HCT116 (cell line): ENCODE data around the gene ASS1. TPM values are rescaled to one million over a fixed set of nuclear protein-coding genes. Genes with fewer than 3 reads are reported as not detected.

Source experiments
- ATAC-seq: fragments of 200-7000 bp; cut with Tn5 transposase; 2 replicates; pipeline ENCODE4 v1.9.1; 2020; ENCODE audit warnings: mild to moderate bottlenecking, moderate library complexity
- BruUV-seq: library from RNA; stranded (reverse); fragments of 400-500 nt; replicated peaks from 2 replicates; lab custom pipeline; 2021; lab: Mats Ljungman, UMichigan
- CTCF ChIA-PET: fragments of 300-600 bp; sonication (Branson Sonifier 250); formaldehyde crosslinking; loops from one replicate; lab custom pipeline; 2021; ENCODE audit warnings: antibody characterized with exemption; lab: Charles Lee
- POLR2A ChIA-PET: fragments of 300-600, 350-600 bp; sonication (Branson Sonifier 250); formaldehyde crosslinking; loops from one replicate; lab custom pipeline; 2021; ENCODE audit warnings: antibody characterized with exemption; lab: Charles Lee
- RAD21 ChIA-PET, 2 experiments: fragments of 300-600 bp; sonication (Branson Sonifier 250); formaldehyde crosslinking; loops; one replicate each; lab custom pipeline; 2023; ENCODE audit warnings: low total read pairs in 2 of 2; ENCODE audit not compliant: uncharacterized antibody in 2 of 2, unreplicated experiment in 2 of 2, low non-redundant PET in 1 of 2; lab: Charles Lee
- DNase-seq: peaks from one replicate; pipeline ENCODE4 v3.0.0-alpha.2; 2010; ENCODE audit warnings: low read depth, low spot score
- H2AFZ ChIP-seq: fragments of 200-600 bp; shearing (Covaris generic), sonication (generic); 2 replicates; pipeline ENCODE4 v1.6.1; 2017; ENCODE audit warnings: low read depth, mixed run types, mixed read lengths, antibody characterized with exemption, low read length; ENCODE audit not compliant: poor library complexity, severe bottlenecking
- H3K27ac ChIP-seq: 2 replicates; pipeline ENCODE4 v1.5.1; 2012; ENCODE audit warnings: low read depth, low read length
- H3K27me3 ChIP-seq: fragments of 200-600 bp; sonication (generic); 2 replicates; pipeline ENCODE4 v1.6.1; 2016; ENCODE audit warnings: mixed run types, low read length, mixed read lengths; ENCODE audit not compliant: insufficient read depth
- H3K36me3 ChIP-seq, 2 experiments: fragments of 200-500 bp in 1 of 2; fragments of 200-600 bp in 1 of 2; sonication (Bioruptor generic) in 1 of 2; sonication (generic) in 1 of 2; 2 replicates each; pipeline versions ENCODE4 v1.5.1 to v1.6.1; 2014 to 2016; ENCODE audit warnings: low read length in 2 of 2, inconsistent platforms in 1 of 2, mixed read lengths in 1 of 2, mixed run types in 1 of 2; ENCODE audit not compliant: insufficient read depth in 2 of 2, control insufficient read depth in 1 of 2
- H3K4me1 ChIP-seq, 2 experiments: fragments of 200-600 bp in 1 of 2; sonication (generic) in 1 of 2; 2 replicates each; pipeline versions ENCODE4 v1.5.1 to v1.6.1; 2012 to 2017; ENCODE audit warnings: low read length in 2 of 2, inconsistent platforms in 1 of 2, mild to moderate bottlenecking in 1 of 2, mixed read lengths in 1 of 2, mixed run types in 1 of 2, moderate library complexity in 1 of 2; ENCODE audit not compliant: insufficient read depth in 2 of 2, control insufficient read depth in 1 of 2
- H3K4me2 ChIP-seq: fragments of 200-600 bp; sonication (generic); 2 replicates; pipeline ENCODE4 v1.6.1; 2017; ENCODE audit warnings: mixed run types, low read length, mixed read lengths
- H3K4me3 ChIP-seq, 2 experiments: fragments of 200-600 bp in 1 of 2; sonication (generic) in 1 of 2; replicated peaks in 1 of 2; 2 replicates each; pipeline ENCODE4 v1.5.1; 2011 to 2016; ENCODE audit warnings: low read length in 2 of 2, control low read depth in 1 of 2, low read depth in 1 of 2, mild to moderate bottlenecking in 1 of 2, mixed read lengths in 1 of 2, mixed run types in 1 of 2
- H3K79me2 ChIP-seq: fragments of 200-600 bp; sonication (generic); 2 replicates; pipeline ENCODE4 v1.6.1; 2017; ENCODE audit warnings: mild to moderate bottlenecking, mixed run types, low read length, moderate library complexity, mixed read lengths; ENCODE audit not compliant: insufficient read depth
- H3K9ac ChIP-seq: fragments of 200-600 bp; sonication (generic); 2 replicates; pipeline ENCODE4 v1.6.1; 2016; ENCODE audit warnings: low read length, mixed read lengths
- H3K9me2 ChIP-seq: fragments of 200-600 bp; sonication (generic), shearing (Covaris generic); 2 replicates; pipeline ENCODE4 v1.6.1; 2017; ENCODE audit warnings: mixed run types, mild to moderate bottlenecking, moderate library complexity; ENCODE audit not compliant: insufficient read depth
- H3K9me3 ChIP-seq, 2 experiments: fragments of 200-500 bp in 1 of 2; fragments of 200-600 bp in 1 of 2; sonication (Bioruptor generic) in 1 of 2; sonication (generic) in 1 of 2; 2 replicates each; pipeline ENCODE4 v1.6.1; 2014 to 2017; ENCODE audit warnings: low read length in 2 of 2, mixed read lengths in 2 of 2, inconsistent platforms in 1 of 2, low read depth in 1 of 2, mild to moderate bottlenecking in 1 of 2, mixed run types in 1 of 2, moderate library complexity in 1 of 2; ENCODE audit not compliant: control insufficient read depth in 1 of 2, insufficient read depth in 1 of 2
- H4K20me1 ChIP-seq: fragments of 200-600 bp; sonication (generic), shearing (Covaris generic); 2 replicates; pipeline ENCODE4 v1.6.1; 2017; ENCODE audit warnings: mixed run types, mild to moderate bottlenecking, moderate library complexity; ENCODE audit not compliant: insufficient read depth
- CBX3 ChIP-seq: IDR thresholded peaks from 2 replicates; pipeline ENCODE4 v1.6.1; 2012; ENCODE audit warnings: low read depth
- CEBPB ChIP-seq: IDR thresholded peaks from 2 replicates; pipeline ENCODE4 v1.6.1; 2012; ENCODE audit warnings: low read depth
- EGR1 ChIP-seq: IDR thresholded peaks from 2 replicates; pipeline ENCODE4 v1.6.1; 2012; ENCODE audit warnings: low read depth
- ELF1 ChIP-seq: IDR thresholded peaks from 2 replicates; pipeline ENCODE4 v1.6.1; 2012; ENCODE audit warnings: low read depth, borderline replicate concordance
- EZH2 ChIP-seq: fragments of 200-600 bp; sonication (generic); IDR thresholded peaks from 2 replicates; pipeline ENCODE4 v1.6.1; 2017; ENCODE audit warnings: antibody characterized with exemption, mixed run types
- FOSL1 ChIP-seq: IDR thresholded peaks from 2 replicates; pipeline ENCODE4 v1.6.1; 2012; ENCODE audit warnings: low read depth
- JUND ChIP-seq: IDR thresholded peaks from 2 replicates; pipeline ENCODE4 v1.6.1; 2012
- POLR2A ChIP-seq: IDR thresholded peaks from 2 replicates; pipeline ENCODE4 v1.7.0; 2011; ENCODE audit warnings: borderline replicate concordance; ENCODE audit not compliant: insufficient read depth, insufficient read length; ENCODE audit errors: extremely low read depth
- POLR2AphosphoS5 ChIP-seq: IDR thresholded peaks from 2 replicates; pipeline ENCODE4 v1.6.1; 2011; ENCODE audit warnings: mild to moderate bottlenecking, low read depth, low read length, moderate library complexity
- RAD21 ChIP-seq: IDR thresholded peaks from 2 replicates; pipeline ENCODE4 v1.6.1; 2012; ENCODE audit warnings: low read depth, mild to moderate bottlenecking
- SIN3A ChIP-seq: IDR thresholded peaks from 2 replicates; pipeline ENCODE4 v1.6.1; 2012; ENCODE audit warnings: low read depth
- SP1 ChIP-seq: IDR thresholded peaks from 2 replicates; pipeline ENCODE4 v1.6.1; 2012; ENCODE audit warnings: low read depth
- SRF ChIP-seq: IDR thresholded peaks from 2 replicates; pipeline ENCODE4 v1.6.1; 2012; ENCODE audit warnings: low read depth
- TCF7L2 ChIP-seq: IDR thresholded peaks from 2 replicates; pipeline ENCODE4 v1.7.0; 2011; ENCODE audit warnings: borderline replicate concordance, inconsistent platforms; ENCODE audit not compliant: insufficient read depth, insufficient read length; ENCODE audit errors: extremely low read depth
- YY1 ChIP-seq: IDR thresholded peaks from 2 replicates; pipeline ENCODE4 v1.6.1; 2011; ENCODE audit warnings: low read length, low read depth, moderate library complexity, mild to moderate bottlenecking; ENCODE audit not compliant: insufficient replicate concordance; ENCODE audit errors: extremely low read depth
- ZFX ChIP-seq: fragments of 450-650 bp; IDR thresholded peaks from 2 replicates; pipeline ENCODE4 v1.6.1; 2017
- ZNF274 ChIP-seq: fragments of 200-500 bp; sonication (Bioruptor generic); IDR thresholded peaks from 2 replicates; pipeline ENCODE4 v1.6.1; 2014; ENCODE audit warnings: mild to moderate bottlenecking, low read depth, low read length, inconsistent platforms
- intact Hi-C: fragments of 100-400 bp; cut with micrococcal nuclease; formaldehyde crosslinking; loops from 2 replicates; pipeline ENCODE4 v1.10.0; 2022
- total RNA-seq: library from RNA; stranded (reverse); gene quantifications from one replicate; pipeline ENCODE4 v1.2.1, GENCODE V29; 2021; ENCODE audit not compliant: unreplicated experiment
- TF ChIP-seq, protein P1 (sequence below): IDR thresholded peaks from 2 replicates; pipeline ENCODE4 v1.6.1; 2012
- TF ChIP-seq, protein P2 (sequence below), 3 experiments: fragments of 200-600 bp in 1 of 3; sonication (generic) in 1 of 3; IDR thresholded peaks in 2 of 3; conservative IDR thresholded peaks in 1 of 3; 2 replicates each; pipeline ENCODE4 v1.5.1; 2012 to 2017; ENCODE audit warnings: low read depth in 2 of 3, low read length in 2 of 3, antibody characterized with exemption in 1 of 3, borderline replicate concordance in 1 of 3, control low read depth in 1 of 3, mild to moderate bottlenecking in 1 of 3, mixed read lengths in 1 of 3, mixed run types in 1 of 3, moderate library complexity in 1 of 3; ENCODE audit not compliant: insufficient read depth in 1 of 3
- TF ChIP-seq, protein P3 (sequence below): IDR thresholded peaks from 2 replicates; pipeline ENCODE4 v1.6.1; 2012

Gene ASS1
- total RNA-seq, 1 experiment from 2014 or later: 92.6 TPM

- peak; percentile 25; the same call in 1 of the 2 replicates for ATAC-seq
- H3K9me3 ChIP-seq: no peaks in the 10 kb centered on the region
- H3K27ac ChIP-seq: no peak overlapping the region
- H3K36me3 ChIP-seq: no peaks in the 10 kb centered on the region
- H3K9me2 ChIP-seq: no peaks in the 10 kb centered on the region
- no peak overlapping the region for H3K4me3 ChIP-seq
- H3K4me2 ChIP-seq: no peak overlapping the region
- H2AFZ ChIP-seq: no peak overlapping the region
- no peaks in the 10 kb centered on the region for H3K79me2 ChIP-seq
- peaks cover 11 to 18% of the 10 kb centered on the region in 2 experiments for H3K4me1 ChIP-seq
- H3K27me3 ChIP-seq: no peaks in the 10 kb centered on the region
- ChIA-PET CTCF (no interaction called here), RAD21 (no interaction called here), POLR2A (no interaction called here)
- no peaks in the 10 kb centered on the region for H4K20me1 ChIP-seq
- intact Hi-C loops: no loop called here
- H3K9ac ChIP-seq: no peak overlapping the region
- TF ChIP-seq POLR2AphosphoS5 (no peak), EZH2 (no peak), CEBPB (no peak), ZNF274 (no peak), CBX3 (no peak), JUND (no peak)
- no TSS peak for BruUV-seq
- no peak for DNase-seq
Observed at GRCh38 chr9:130501639-130502038, 56.9 kb downstream of the ASS1 start.

GRCh38 chr9:130508218-130508617 lies 63.5 kb downstream of the ASS1 start:
- H3K27ac ChIP-seq: no peak overlapping the region
- BruUV-seq: no TSS peak
- no peaks in the 10 kb centered on the region for H3K79me2 ChIP-seq
- H3K9me3 ChIP-seq: no peaks in the 10 kb centered on the region
- ATAC-seq (no peak), DNase-seq (no peak)
- H3K9me2 ChIP-seq: no peaks in the 10 kb centered on the region
- no peak for TF ChIP-seq ZFX
- TF ChIP-seq SIN3A: no peak
- TF ChIP-seq FOSL1: no peak
- no peak for TF ChIP-seq POLR2AphosphoS5
- TF ChIP-seq ZNF274: no peak
- TF ChIP-seq SRF: no peak
- no peak for TF ChIP-seq RAD21
- TF ChIP-seq TCF7L2: no peak
- no peak for TF ChIP-seq JUND
- TF ChIP-seq CBX3: no peak
- TF ChIP-seq SP1: no peak
- TF ChIP-seq ELF1: no peak
- TF ChIP-seq CEBPB: no peak
- no peak for TF ChIP-seq POLR2A
- TF ChIP-seq, protein P1, sequence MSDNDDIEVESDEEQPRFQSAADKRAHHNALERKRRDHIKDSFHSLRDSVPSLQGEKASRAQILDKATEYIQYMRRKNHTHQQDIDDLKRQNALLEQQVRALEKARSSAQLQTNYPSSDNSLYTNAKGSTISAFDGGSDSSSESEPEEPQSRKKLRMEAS: no peak
- TF ChIP-seq, protein P2, sequence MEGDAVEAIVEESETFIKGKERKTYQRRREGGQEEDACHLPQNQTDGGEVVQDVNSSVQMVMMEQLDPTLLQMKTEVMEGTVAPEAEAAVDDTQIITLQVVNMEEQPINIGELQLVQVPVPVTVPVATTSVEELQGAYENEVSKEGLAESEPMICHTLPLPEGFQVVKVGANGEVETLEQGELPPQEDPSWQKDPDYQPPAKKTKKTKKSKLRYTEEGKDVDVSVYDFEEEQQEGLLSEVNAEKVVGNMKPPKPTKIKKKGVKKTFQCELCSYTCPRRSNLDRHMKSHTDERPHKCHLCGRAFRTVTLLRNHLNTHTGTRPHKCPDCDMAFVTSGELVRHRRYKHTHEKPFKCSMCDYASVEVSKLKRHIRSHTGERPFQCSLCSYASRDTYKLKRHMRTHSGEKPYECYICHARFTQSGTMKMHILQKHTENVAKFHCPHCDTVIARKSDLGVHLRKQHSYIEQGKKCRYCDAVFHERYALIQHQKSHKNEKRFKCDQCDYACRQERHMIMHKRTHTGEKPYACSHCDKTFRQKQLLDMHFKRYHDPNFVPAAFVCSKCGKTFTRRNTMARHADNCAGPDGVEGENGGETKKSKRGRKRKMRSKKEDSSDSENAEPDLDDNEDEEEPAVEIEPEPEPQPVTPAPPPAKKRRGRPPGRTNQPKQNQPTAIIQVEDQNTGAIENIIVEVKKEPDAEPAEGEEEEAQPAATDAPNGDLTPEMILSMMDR (IDR thresholded peaks at IDR 0.05 in 2 of 3, conservative IDR thresholded peaks at IDR 0.05 in 1 of 3; ENCODE audit: borderline replicate concordance in 1 of 3, insufficient read depth in 1 of 3, low read depth in 2 of 3, low read length in 2 of 3): no peak
- TF ChIP-seq, protein P3, sequence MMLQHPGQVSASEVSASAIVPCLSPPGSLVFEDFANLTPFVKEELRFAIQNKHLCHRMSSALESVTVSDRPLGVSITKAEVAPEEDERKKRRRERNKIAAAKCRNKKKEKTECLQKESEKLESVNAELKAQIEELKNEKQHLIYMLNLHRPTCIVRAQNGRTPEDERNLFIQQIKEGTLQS: no peak
- TF ChIP-seq YY1: no peak
- no peak for TF ChIP-seq EGR1
- no peaks in the 10 kb centered on the region for H3K27me3 ChIP-seq
- CTCF ChIA-PET: no interaction called here
- H3K36me3 ChIP-seq: no peaks in the 10 kb centered on the region
- no peak overlapping the region for H2AFZ ChIP-seq
- no peaks in the 10 kb centered on the region for H3K4me1 ChIP-seq
- no peaks in the 10 kb centered on the region for H4K20me1 ChIP-seq
- POLR2A ChIA-PET: no interaction called here
- H3K4me3 ChIP-seq: no peak overlapping the region
- intact Hi-C loops: no loop called here
- no peak overlapping the region for H3K9ac ChIP-seq
- RAD21 ChIA-PET: no interaction called here
- H3K4me2 ChIP-seq: no peak overlapping the region
